ENCODE measurements around the gene RIMS3.
"Not testable (repeated sequence)": the region's sequence is repeated elsewhere in the genome, so short reads cannot be mapped to it uniquely, and the experiment has no call there.

The RIMS3 gene

DNA sequence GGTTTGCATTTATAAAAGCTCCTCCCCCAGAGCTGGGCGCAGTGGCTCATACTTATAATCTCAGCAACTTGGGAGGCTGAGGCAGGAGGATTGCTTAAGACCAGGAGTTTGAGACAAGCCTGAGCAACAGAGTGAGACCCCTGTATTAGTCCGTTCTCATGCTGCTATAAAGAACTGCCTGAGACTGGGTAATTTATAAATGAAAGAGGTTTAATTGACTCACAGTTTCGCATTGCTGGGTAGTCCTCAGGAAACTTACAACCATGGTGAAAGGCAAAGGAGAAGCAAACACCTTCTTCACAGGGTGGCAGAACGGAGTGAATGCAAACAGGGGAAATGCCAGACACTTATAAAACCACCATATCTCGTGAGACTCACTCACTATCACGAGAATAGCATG, 81.5 kb downstream of the RIMS3 start:
- no peak for DNase-seq

- DNase-seq = no peak
Measured at GRCh38 chr1:40582116-40582515, 83.4 kb downstream of the RIMS3 start.

- no peak for DNase-seq
Measured at GRCh38 chr1:40575336-40575735, 90.1 kb downstream of the RIMS3 start.

DNA sequence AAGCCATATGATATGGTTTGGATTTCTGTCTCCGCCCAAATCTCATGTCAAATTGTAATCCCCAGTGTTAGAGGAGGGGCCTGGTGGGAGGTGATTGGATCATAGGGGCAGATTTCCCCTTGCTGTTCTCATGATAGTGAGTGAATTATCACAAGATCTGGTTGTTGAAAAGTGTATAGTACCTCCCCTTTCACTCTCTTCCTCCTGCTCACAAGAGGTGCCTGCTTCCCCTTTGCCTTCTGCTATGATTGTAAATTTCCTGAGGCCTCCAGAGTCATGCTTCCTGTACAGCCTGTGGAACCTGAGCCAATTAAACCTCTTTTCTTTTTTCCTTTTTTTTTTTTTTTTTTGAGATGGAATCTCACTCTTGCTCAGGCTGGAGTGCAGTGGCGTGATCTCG, 90.7 kb downstream of the RIMS3 start:
- DNase-seq = not testable (repeated sequence)
